HFF-Myc (cell line): ENCODE measurements around the gene COL8A1.

Source experiments
- DNase-seq: peaks from one replicate; pipeline ENCODE4 v3.0.0-alpha.2; 2011; ENCODE audit warnings: low read depth; ENCODE audit errors: extremely low read depth
- H3K4me3 ChIP-seq: replicated peaks from 2 replicates; pipeline ENCODE4 v1.5.1; 2011; ENCODE audit warnings: low read depth, mild to moderate bottlenecking, control low read depth, low read length
- TF ChIP-seq, protein P1 (sequence below): IDR thresholded peaks from 2 replicates; pipeline ENCODE4 v1.5.1; 2012; ENCODE audit warnings: mild to moderate bottlenecking, low read depth, low read length, control low read depth; ENCODE audit errors: missing control alignments

The COL8A1 gene

DNA sequence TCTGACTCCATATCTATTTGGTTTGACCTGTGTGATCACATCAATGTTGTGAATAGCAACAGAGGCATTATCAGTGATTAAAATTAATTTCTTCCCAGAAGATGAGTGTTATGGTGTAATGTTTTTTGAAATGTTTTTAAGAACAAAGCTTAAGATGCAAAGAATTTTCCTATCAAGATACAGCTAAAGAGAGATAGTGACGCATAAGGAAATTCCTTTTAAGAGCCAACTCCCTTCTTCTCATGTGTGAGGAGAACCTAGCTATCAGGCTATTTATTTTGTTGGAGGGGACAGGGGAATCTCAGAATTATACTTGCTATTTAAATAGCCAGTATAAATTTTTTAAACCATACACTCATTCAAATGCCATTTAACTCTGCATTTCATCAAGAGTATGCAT is 71.3 kb downstream of the COL8A1 start:
- no peak for DNase-seq
- TF ChIP-seq, protein P1, sequence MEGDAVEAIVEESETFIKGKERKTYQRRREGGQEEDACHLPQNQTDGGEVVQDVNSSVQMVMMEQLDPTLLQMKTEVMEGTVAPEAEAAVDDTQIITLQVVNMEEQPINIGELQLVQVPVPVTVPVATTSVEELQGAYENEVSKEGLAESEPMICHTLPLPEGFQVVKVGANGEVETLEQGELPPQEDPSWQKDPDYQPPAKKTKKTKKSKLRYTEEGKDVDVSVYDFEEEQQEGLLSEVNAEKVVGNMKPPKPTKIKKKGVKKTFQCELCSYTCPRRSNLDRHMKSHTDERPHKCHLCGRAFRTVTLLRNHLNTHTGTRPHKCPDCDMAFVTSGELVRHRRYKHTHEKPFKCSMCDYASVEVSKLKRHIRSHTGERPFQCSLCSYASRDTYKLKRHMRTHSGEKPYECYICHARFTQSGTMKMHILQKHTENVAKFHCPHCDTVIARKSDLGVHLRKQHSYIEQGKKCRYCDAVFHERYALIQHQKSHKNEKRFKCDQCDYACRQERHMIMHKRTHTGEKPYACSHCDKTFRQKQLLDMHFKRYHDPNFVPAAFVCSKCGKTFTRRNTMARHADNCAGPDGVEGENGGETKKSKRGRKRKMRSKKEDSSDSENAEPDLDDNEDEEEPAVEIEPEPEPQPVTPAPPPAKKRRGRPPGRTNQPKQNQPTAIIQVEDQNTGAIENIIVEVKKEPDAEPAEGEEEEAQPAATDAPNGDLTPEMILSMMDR, result no peak
- H3K4me3 ChIP-seq, result no peak overlapping the region

DNA sequence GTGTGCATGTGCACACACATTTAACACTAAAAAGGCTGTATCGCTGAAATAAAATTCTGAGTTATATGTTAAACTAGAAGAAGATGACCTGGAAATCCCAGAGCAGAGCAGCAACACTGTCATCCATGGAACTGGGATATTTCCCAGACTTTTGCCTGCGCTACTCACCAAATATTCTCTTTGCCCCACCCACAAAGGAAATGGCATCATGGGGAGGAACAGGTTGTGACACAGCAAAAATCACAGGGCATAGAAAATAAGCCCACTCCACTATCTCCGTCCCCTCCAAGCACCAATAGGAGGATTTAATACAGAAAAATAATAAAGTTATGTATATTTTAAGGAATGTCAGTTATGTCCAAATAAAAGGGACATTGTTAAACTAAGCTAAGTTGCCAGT is 71.7 kb downstream of the COL8A1 start:
- H3K4me3 ChIP-seq, result no peak overlapping the region
- no peak for DNase-seq
- TF ChIP-seq, protein P1, result no peak

DNA sequence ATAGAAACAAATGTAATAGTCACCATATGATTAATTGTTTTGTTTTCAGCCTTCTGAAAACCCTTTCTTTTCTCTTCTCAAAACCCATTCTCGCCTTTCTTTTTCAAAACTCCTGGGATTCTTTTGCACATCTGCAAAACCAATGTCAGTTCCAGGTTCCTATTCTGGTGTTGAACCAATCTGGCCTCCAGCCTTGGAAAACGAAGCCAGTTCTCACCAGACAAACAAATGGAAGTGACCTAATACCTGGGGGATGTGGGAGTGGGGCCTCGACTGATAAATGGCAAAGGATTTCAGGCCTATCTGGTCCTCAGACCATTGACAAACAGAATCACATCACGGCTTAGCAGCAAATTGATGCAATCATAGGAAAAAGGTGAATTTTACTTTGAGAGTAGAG is 73.0 kb downstream of the COL8A1 start:
- H3K4me3 ChIP-seq, result no peak overlapping the region
- TF ChIP-seq, protein P1, result no peak
- DNase-seq, result no peak

DNA sequence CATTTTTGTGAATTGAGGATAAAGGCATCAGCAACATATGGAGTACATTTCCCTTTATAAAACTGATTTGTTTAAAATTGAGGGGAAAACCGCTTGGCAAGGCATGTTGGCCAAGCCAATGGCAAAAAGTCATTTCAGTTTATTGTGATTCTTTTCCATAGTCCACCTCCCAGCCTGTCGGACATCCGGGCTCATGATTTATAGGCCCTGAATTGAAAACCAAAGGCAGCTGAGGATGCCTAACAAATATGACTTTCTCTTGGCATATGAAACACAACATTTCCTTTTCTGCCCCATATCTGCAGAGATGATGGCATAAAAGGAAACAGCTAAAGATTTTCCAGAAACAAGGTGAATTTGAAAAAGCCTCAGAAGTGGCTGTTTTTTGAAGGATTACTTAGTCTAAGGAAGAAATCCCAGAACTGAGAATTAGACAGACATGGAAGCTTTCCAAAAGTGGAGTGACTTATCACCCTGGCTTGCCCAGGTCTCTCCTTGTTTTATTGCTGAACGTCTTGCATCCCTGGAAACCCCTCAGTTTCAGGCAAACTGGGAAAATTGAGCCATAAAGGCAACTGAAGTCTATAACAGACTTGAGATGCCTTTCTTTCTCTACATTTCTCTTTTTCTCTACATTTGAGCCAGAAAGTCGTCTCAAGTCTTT is 74.0 kb downstream of the COL8A1 start:
- TF ChIP-seq, protein P1, result no peak
- H3K4me3 ChIP-seq, result no peak overlapping the region
- DNase-seq, result no peak

DNA sequence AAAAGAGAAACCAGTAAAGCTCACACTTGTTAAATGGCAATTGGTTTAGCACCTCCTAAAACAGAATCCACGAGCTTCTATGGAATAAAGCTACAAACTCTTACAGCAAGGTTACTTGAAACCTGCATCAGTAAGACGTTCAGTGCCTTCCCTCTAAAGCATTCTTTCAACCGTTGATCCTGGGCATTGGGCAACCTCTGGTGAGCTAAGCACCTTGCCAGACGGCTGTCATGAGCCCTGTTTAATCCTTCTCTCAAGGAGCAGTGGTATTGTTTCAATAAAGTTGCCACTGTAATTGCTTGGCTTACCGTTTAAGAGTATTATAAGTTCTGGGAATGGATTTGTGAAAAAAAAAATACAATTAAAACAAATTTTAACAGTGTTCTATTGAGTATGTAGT is 75.0 kb downstream of the COL8A1 start:
- DNase-seq, result no peak
- TF ChIP-seq, protein P1, result no peak
- no peak overlapping the region for H3K4me3 ChIP-seq

DNA sequence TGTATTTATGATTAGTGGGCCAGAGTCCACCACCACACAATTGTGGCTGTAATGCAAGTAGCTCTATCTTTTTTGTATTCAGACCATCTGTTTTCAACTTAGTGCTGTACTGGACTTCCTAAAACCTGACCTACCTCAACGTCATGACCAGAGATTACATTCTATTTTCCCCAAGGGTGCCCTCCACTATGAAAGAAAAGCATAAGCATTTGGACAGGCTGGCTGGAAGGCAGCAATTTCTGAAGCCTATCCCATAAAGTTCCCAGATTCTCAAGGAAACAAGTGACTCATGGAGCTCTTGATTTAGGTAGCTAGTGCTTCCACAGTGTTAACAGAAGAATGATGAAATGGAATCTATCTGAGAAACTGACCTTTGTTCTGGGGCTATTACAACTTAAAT is 75.8 kb downstream of the COL8A1 start:
- TF ChIP-seq, protein P1, result no peak
- DNase-seq, result peak; percentile 31
- no peak overlapping the region for H3K4me3 ChIP-seq

DNA sequence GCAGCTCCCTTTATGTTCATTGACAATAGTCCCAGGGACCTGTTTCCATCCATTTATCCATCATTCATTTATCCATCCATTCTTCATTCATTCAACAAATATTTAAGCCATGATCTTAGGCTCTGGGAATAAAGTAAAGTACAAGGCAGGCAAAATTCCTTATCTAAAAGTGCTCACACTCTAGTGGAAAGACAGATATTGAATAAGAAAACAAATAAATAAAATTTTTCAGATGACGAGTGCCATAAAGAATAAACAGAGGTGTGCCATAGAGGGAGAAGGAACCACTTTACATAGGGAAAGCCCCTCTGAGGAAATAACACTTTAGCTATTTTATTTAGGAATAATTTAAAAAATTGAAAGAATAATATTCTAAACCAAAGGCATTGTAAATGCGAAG is 76.2 kb downstream of the COL8A1 start:
- TF ChIP-seq, protein P1, result no peak
- no peak overlapping the region for H3K4me3 ChIP-seq
- no peak for DNase-seq
